LNCAP (cell line): ENCODE results near the gene PDCD6IP.

Source experiments
- CTCF ChIP-seq: fragments of 450-650 bp; IDR thresholded peaks from 2 replicates; pipeline ENCODE4 v1.5.1; 2017; ENCODE audit warnings: mild to moderate bottlenecking

The PDCD6IP gene

GRCh38 chr3:33826206-33826605 lies 27.8 kb downstream of the PDCD6IP start:
- TF ChIP-seq CTCF, result no peak

DNA sequence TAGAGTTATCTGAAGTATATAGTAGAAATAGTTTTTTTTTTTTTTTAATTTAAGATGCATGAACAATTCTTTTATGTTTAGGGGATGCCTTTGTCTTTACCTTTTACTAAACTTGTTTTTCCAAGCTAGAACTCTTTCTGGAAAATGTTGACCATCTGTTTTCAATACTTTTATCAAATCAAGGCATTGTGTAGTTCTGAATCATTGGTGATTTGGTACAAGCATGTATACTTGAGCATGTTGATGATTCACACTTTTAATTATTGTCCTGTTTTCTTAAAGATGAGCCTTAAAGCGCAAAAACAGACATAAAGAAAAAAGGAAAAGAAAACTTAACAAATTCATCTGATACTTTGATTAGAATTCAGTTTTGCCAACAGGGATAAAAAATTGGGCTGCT lies 28.3 kb downstream of the PDCD6IP start:
- TF ChIP-seq CTCF, result no peak

GRCh38 chr3:33829720-33830119 lies 31.3 kb downstream of the PDCD6IP start:
- TF ChIP-seq CTCF, result no peak

- no peak for TF ChIP-seq CTCF
These were observed 32.6 kb downstream of the PDCD6IP start for GRCh38 chr3:33831053-33831452.

DNA sequence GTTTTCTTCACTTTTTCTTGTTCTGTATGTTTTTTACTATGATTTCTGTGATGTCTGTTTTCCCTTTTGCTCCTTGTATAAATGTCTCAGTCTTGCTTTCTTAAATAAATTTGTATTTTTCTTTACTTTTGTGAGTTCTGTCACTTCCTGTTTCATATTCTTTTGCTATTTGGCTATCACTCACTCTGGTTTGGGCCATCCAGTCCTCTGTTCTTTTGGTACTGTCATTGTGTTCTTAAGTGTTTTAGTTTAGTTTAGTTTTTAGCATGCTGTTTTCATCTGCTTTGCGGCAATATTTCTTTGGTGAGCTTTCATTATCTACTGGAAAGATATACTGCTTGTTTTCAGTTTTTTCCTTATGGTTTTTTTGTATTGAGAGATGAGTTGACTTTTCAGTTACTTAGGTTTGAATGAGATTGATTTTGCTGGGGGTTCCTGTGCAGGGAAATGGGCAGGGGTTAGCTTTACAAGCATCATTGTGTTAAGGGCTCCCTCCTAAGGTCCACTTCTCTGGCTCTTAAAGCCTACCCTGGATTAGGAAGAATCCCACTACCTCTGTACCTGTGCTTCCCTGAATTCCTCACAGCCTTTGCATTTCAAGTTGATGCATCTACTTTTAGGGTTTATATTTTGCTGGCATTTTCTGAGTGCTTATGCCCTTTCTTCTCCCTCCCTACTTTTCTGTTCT lies 35.1 kb downstream of the PDCD6IP start:
- TF ChIP-seq CTCF, result no peak

DNA sequence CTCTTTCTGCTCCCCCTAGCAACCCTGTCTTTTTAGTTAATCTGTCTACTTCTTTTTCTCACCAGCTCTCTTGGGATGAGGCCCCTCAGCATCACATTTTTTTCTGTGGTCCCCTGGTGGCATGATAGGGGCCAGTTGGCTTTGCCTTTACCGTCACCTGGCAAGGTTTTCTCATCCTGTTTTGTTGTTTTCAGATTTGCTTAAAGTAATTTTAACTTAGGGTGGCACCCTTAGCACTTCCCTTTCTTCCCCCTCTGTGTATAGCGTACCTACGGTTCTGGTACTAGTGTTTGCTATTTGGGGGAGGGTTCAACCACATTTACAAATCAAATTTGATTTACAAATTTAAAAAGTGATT lies 35.6 kb downstream of the PDCD6IP start:
- no peak for TF ChIP-seq CTCF

- TF ChIP-seq CTCF, result no peak
These were observed 40.9 kb downstream of the PDCD6IP start for GRCh38 chr3:33839283-33839682.

- no peak for TF ChIP-seq CTCF
These were observed 41.7 kb downstream of the PDCD6IP start for GRCh38 chr3:33840179-33840578.
